NB4 (cell line): ENCODE results near the gene TMEM150A.

Experiments
- CTCF ChIP-seq: IDR thresholded peaks from one replicate; pipeline ENCODE4 v1.5.1; 2012; ENCODE audit warnings: low read depth, low read length
- POLR2A ChIP-seq: IDR thresholded peaks from 2 replicates; pipeline ENCODE4 v1.6.1; 2011; ENCODE audit warnings: mild to moderate bottlenecking; ENCODE audit not compliant: insufficient read length; ENCODE audit errors: extremely low read depth

- TF ChIP-seq CTCF, result no peak
- TF ChIP-seq POLR2A, result no peak
Measured at GRCh38 chr2:85635636-85636035, 33.1 kb upstream of the TMEM150A start.
